Prostate gland (tissue), 2 donors: Measurements from ENCODE around the gene ABCC8.

Experiments
- POLR2A ChIP-seq: fragments of 450-650 bp; IDR thresholded peaks from one replicate; pipeline ENCODE4 v1.6.1; 2016; ENCODE audit warnings: antibody characterized with exemption, mild to moderate bottlenecking
- TF ChIP-seq, protein P1 (sequence below), 4 experiments: fragments of 200-600 bp in 2 of 4; fragments of 450-650 bp in 2 of 4; sonication (generic) in 2 of 4; IDR thresholded peaks; 1 replicate in 3 of 4; 2 replicates in 1 of 4; pipeline ENCODE4 v1.5.1; 2016 to 2019; ENCODE audit warnings: antibody characterized with exemption in 4 of 4, mild to moderate bottlenecking in 2 of 4, moderate library complexity in 2 of 4

DNA sequence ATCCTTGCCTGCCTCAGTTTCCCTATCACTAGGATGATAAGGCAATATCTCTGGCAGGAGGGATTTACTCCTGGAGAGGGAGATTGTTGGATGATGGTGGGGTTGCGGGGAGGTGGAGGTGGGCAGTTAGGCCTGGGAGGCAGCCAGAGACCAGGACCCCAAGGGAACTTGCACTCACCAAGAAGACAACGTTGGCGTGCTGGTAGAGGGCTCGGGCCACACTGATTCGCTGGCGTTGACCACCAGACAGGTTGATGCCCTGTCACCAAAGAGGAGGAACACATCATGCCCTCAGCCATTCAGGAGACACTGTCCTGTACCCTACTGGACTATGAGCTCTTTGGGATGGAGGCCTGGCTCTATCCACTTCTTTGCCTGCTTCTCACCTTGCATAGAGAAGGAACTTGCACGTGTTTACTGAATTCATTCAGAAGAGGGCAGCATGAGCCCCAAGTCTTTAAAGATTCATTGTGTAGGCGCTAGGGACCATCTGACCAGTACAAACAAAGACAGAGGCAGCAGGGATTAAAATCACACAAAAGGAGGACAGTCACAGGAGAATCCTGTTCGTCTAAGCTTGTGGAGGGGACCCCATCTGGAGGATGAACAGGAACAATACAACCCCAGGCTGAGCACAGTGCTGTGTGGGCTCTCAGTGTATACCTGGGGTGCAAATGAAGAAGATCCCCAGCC lies 64.0 kb downstream of the ABCC8 start:
- TF ChIP-seq, protein P1, sequence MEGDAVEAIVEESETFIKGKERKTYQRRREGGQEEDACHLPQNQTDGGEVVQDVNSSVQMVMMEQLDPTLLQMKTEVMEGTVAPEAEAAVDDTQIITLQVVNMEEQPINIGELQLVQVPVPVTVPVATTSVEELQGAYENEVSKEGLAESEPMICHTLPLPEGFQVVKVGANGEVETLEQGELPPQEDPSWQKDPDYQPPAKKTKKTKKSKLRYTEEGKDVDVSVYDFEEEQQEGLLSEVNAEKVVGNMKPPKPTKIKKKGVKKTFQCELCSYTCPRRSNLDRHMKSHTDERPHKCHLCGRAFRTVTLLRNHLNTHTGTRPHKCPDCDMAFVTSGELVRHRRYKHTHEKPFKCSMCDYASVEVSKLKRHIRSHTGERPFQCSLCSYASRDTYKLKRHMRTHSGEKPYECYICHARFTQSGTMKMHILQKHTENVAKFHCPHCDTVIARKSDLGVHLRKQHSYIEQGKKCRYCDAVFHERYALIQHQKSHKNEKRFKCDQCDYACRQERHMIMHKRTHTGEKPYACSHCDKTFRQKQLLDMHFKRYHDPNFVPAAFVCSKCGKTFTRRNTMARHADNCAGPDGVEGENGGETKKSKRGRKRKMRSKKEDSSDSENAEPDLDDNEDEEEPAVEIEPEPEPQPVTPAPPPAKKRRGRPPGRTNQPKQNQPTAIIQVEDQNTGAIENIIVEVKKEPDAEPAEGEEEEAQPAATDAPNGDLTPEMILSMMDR (IDR thresholded peaks at IDR 0.05), result no peak
- no peak for TF ChIP-seq POLR2A
